Keratinocyte (primary cell): ENCODE results near the gene CBX3. TPM values are rescaled to one million over a fixed set of nuclear protein-coding genes. Genes with fewer than 3 reads are reported as not detected.
"Not testable (repeated sequence)": the region's sequence is repeated elsewhere in the genome, so short reads cannot be mapped to it uniquely, and the experiment has no call there.

Experiments
- DNase-seq: peaks from one replicate; pipeline ENCODE4 v3.0.0-alpha.2; 2011; ENCODE audit warnings: low read depth, missing footprints, low spot score
- FAIRE-seq: peaks from 2 replicates; lab custom pipeline; 2011; peaks lifted over from hg19 to GRCh38; lab: Jason Lieb, UNC
- H2AFZ ChIP-seq: 2 replicates; pipeline ENCODE4 v1.6.0; 2012; ENCODE audit warnings: low read length, control low read depth, inconsistent platforms; ENCODE audit not compliant: control insufficient read depth
- H3K27ac ChIP-seq: 2 replicates; pipeline ENCODE4 v1.5.1; 2011; ENCODE audit warnings: low read length; ENCODE audit not compliant: control insufficient read depth, insufficient read depth
- H3K27me3 ChIP-seq: 3 replicates; pipeline ENCODE4 v1.6.0; 2011; ENCODE audit warnings: low read length; ENCODE audit not compliant: control insufficient read depth, insufficient read depth; ENCODE audit errors: extremely low read depth
- H3K36me3 ChIP-seq, 2 experiments: 2 replicates in 1 of 2; 3 replicates in 1 of 2; pipeline ENCODE4 v1.5.1; 2011; ENCODE audit warnings: low read length in 2 of 2, mild to moderate bottlenecking in 1 of 2; ENCODE audit not compliant: control insufficient read depth in 2 of 2, insufficient read depth in 2 of 2; ENCODE audit errors: extremely low read depth in 1 of 2
- H3K4me1 ChIP-seq: 3 replicates; pipeline ENCODE4 v1.5.1; 2011; ENCODE audit warnings: low read length; ENCODE audit not compliant: control insufficient read depth, insufficient read depth; ENCODE audit errors: extremely low read depth
- H3K4me2 ChIP-seq: 3 replicates; pipeline ENCODE4 v1.6.0; 2011; ENCODE audit warnings: low read depth, low read length; ENCODE audit not compliant: control insufficient read depth, insufficient read depth; ENCODE audit errors: extremely low read depth
- H3K4me3 ChIP-seq, 3 experiments: fragments of 200-600 bp in 1 of 3; sonication (generic) in 1 of 3; 2 replicates in 2 of 3; 3 replicates in 1 of 3; pipeline ENCODE4 v1.5.1; 2011 to 2016; ENCODE audit warnings: low read length in 3 of 3, mild to moderate bottlenecking in 3 of 3, control low read depth in 2 of 3, inconsistent platforms in 1 of 3, low read depth in 1 of 3, mixed read lengths in 1 of 3, mixed run types in 1 of 3, moderate library complexity in 1 of 3; ENCODE audit not compliant: control insufficient read depth in 2 of 3, insufficient read depth in 2 of 3; ENCODE audit errors: extremely low read depth in 1 of 3
- H3K79me2 ChIP-seq: 2 replicates; pipeline ENCODE4 v1.6.0; 2012; ENCODE audit warnings: low read length; ENCODE audit not compliant: control insufficient read depth, insufficient read depth
- H3K9ac ChIP-seq: 3 replicates; pipeline ENCODE4 v1.6.0; 2011; ENCODE audit warnings: low read length; ENCODE audit not compliant: control insufficient read depth, insufficient read depth; ENCODE audit errors: extremely low read depth
- H3K9me1 ChIP-seq: 3 replicates; pipeline ENCODE4 v1.6.0; 2011; ENCODE audit warnings: low read length; ENCODE audit not compliant: control insufficient read depth, insufficient read depth; ENCODE audit errors: extremely low read depth
- H3K9me3 ChIP-seq: 2 replicates; pipeline ENCODE4 v1.5.1; 2012; ENCODE audit warnings: low read depth, low read length; ENCODE audit not compliant: control insufficient read depth
- H4K20me1 ChIP-seq: 3 replicates; pipeline ENCODE4 v1.6.0; 2011; ENCODE audit warnings: low read length; ENCODE audit not compliant: control insufficient read depth, insufficient read depth; ENCODE audit errors: extremely low read depth
- EZH2 ChIP-seq: IDR thresholded peaks from one replicate; pipeline ENCODE4 v1.6.1; 2012; ENCODE audit warnings: inconsistent platforms, mild to moderate bottlenecking, low read length, moderate library complexity
- dilution Hi-C: fragments of 300-500 bp; cut with MboI; formaldehyde crosslinking; loops from one replicate; pipeline ENCODE4 v1.7.0; 2020; ENCODE audit warnings: low sequenced_read_pairs; ENCODE audit not compliant: extremely low pct_ligation_motif_present
- polyA minus RNA-seq, 3 experiments: library from RNA; depleted of rRNA, polyadenylated mRNA; stranded (reverse); fragments of >200 nt; gene quantifications; 1 replicate in 1 of 3; 2 replicates in 1 of 3; 3 replicates in 1 of 3; pipeline ENCODE4 v1.2.3, GENCODE V29; 2011
- polyA plus RNA-seq, 5 experiments: library from polyadenylated mRNA; depleted of rRNA in 3 of 5; stranded (reverse) in 3 of 5; stranded (forward) in 1 of 5; unstranded in 1 of 5; fragments of >200 nt; gene quantifications; 1 replicate in 1 of 5; 2 replicates in 3 of 5; 3 replicates in 1 of 5; pipeline versions ENCODE4 v1.2.1 to v1.2.3, GENCODE V29; 2011 to 2012; ENCODE audit warnings: missing spikeins in 2 of 5, low read depth in 1 of 5, low replicate concordance in 1 of 5
- TF ChIP-seq, protein P1 (sequence below), 3 experiments: IDR thresholded peaks in 1 of 3; conservative IDR thresholded peaks in 1 of 3; optimal IDR thresholded peaks in 1 of 3; 2 replicates in 2 of 3; 3 replicates in 1 of 3; pipeline versions ENCODE3 to v1.5.1; 2011; ENCODE audit warnings: low read length in 3 of 3, mild to moderate bottlenecking in 3 of 3, moderate library complexity in 2 of 3, control low read depth in 1 of 3, inconsistent platforms in 1 of 3; ENCODE audit not compliant: insufficient read depth in 2 of 3; ENCODE audit errors: extremely low read depth in 1 of 3

Gene CBX3
- polyA plus RNA-seq (69.7 to 161 TPM (median 86.4 TPM) in 3 replicates), polyA minus RNA-seq (2.5 to 32.7 TPM (median 11.3 TPM) in 3 replicates)
- 216 TPM for polyA plus RNA-seq (2011; ENCODE audit: low read depth)
- polyA plus RNA-seq (2011; cell fraction: cytosol; rRNA removed): 70.9 and 132 TPM in 2 replicates
- polyA plus RNA-seq (2011; cell fraction: nucleus; rRNA removed): 49.5 and 78.3 TPM in 2 replicates
- 84.0 and 132 TPM in 2 replicates for polyA plus RNA-seq (2012; ENCODE audit: low replicate concordance)
- 19.6 TPM for polyA minus RNA-seq (2011; cell fraction: cytosol; rRNA and poly(A)+ RNA removed)
- polyA minus RNA-seq (2011; cell fraction: nucleus; rRNA and poly(A)+ RNA removed): 12.6 and 19.5 TPM in 2 replicates

GRCh38 chr7:26201247-26202018 is at the start of gene CBX3:
Gene CBX3, plus strand, starts transcription at chr7:26201745. Its CDS starts 1,254 bp downstream, at chr7:26202999.
- Histone ChIP-seq H3K4me3 (peak within 1 kb of the TSS; percentile 94 to 100 (median 95)), H3K4me2 (peak within 1 kb of the TSS; percentile 87), H2AFZ (peak within 1 kb of the TSS; percentile 75), H4K20me1 (peaks cover 32% of the 10 kb centered on the region), H3K27me3 (no peaks in the 10 kb centered on the region), H3K4me1 (peaks cover 17% of the 10 kb centered on the region), H3K9me1 (no peaks in the 10 kb centered on the region), H3K9ac (peak within 1 kb of the TSS; percentile 100), H3K27ac (peak within 1 kb of the TSS; percentile 99), H3K9me3 (no peaks in the 10 kb centered on the region), H3K36me3 (peaks cover 12 to 27% of the 10 kb centered on the region in 2 experiments), H3K79me2 (peaks cover 89% of the 10 kb centered on the region)
- TF ChIP-seq, protein P1, sequence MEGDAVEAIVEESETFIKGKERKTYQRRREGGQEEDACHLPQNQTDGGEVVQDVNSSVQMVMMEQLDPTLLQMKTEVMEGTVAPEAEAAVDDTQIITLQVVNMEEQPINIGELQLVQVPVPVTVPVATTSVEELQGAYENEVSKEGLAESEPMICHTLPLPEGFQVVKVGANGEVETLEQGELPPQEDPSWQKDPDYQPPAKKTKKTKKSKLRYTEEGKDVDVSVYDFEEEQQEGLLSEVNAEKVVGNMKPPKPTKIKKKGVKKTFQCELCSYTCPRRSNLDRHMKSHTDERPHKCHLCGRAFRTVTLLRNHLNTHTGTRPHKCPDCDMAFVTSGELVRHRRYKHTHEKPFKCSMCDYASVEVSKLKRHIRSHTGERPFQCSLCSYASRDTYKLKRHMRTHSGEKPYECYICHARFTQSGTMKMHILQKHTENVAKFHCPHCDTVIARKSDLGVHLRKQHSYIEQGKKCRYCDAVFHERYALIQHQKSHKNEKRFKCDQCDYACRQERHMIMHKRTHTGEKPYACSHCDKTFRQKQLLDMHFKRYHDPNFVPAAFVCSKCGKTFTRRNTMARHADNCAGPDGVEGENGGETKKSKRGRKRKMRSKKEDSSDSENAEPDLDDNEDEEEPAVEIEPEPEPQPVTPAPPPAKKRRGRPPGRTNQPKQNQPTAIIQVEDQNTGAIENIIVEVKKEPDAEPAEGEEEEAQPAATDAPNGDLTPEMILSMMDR (optimal IDR thresholded peaks at IDR 0.05 in 1 of 3, IDR thresholded peaks at IDR 0.05 in 1 of 3, conservative IDR thresholded peaks at IDR 0.05 in 1 of 3; ENCODE audit: extremely low read depth in 1 of 3, insufficient read depth in 2 of 3, low read length in 3 of 3): no peak
- TF ChIP-seq EZH2: no peak
- FAIRE-seq (no peak), DNase-seq (no peak)
- dilution Hi-C loops: no loop called here

DNA sequence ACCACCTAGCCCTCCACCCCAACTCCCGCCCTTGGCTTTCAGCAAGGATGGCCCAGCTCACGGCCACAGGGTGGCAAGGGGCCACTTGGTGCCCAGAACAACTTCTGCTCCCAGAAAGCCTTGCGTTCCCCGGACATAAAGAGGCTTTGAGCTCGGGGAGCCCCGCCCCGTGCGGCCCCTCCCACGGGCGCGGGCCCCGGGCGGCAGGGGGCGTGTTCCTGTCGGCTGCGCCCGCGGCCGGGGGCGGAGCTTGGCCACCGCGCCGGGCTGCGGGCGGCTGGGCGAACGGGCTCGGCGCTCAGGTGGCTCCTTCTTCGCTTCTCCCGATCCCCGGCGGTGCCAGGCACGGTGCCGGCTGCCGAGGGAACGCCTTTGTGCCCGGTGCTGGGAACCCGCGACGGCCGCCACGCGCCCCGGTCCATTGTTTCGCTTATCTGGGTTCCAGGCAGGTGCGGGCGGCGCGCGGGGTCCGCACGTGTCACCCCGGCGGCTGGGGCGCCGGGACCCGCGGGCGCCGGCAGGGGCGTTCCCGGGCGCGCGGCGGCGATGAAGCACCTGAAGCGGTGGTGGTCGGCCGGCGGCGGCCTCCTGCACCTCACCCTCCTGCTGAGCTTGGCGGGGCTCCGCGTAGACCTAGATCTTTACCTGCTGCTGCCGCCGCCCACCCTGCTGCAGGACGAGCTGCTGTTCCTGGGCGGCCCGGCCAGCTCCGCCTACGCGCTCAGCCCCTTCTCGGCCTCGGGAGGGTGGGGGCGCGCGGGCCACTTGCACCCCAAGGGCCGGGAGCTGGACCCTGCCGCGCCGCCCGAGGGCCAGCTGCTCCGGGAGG is 49.4 kb upstream of the CBX3 start, which contains the start of gene NFE2L3:
Gene NFE2L3 (plus strand): TSS at position 246 of the 829 bp plus-strand sequence. CDS start 301 bp downstream, at position 547.
- Histone ChIP-seq H3K9me1 (no peaks in the 10 kb centered on the region), H4K20me1 (no peaks in the 10 kb centered on the region), H3K9ac (peak within 1 kb of the TSS; percentile 62), H3K4me2 (peak within 1 kb of the TSS; percentile 81), H3K27ac (no peak within 1 kb of the TSS), H3K36me3 (no peaks in the 10 kb centered on the region), H3K9me3 (no peaks in the 10 kb centered on the region), H3K27me3 (no peaks in the 10 kb centered on the region), H3K4me1 (peaks cover 43% of the 10 kb centered on the region), H3K79me2 (peaks cover 15% of the 10 kb centered on the region), H3K4me3 (peak within 1 kb of the TSS; percentile 41 to 62 (median 53)), H2AFZ (peak within 1 kb of the TSS; percentile 93)
- no peak for TF ChIP-seq EZH2
- TF ChIP-seq, protein P1 (optimal IDR thresholded peaks at IDR 0.05 in 1 of 3, IDR thresholded peaks at IDR 0.05 in 1 of 3, conservative IDR thresholded peaks at IDR 0.05 in 1 of 3; ENCODE audit: extremely low read depth in 1 of 3, insufficient read depth in 2 of 3, low read length in 3 of 3): no peak
- dilution Hi-C loops: loop anchor here (10.0 kb wide), 1 partner anchor 277 kb away; no protein-coding TSS in a partner anchor
- DNase-seq (no peak), FAIRE-seq (no peak)

- H3K36me3 ChIP-seq, H2AFZ ChIP-seq, FAIRE-seq, H3K27me3 ChIP-seq, H3K27ac ChIP-seq, DNase-seq, H3K9me1 ChIP-seq, H4K20me1 ChIP-seq, H3K9me3 ChIP-seq: not testable (repeated sequence)
- Histone ChIP-seq H3K4me1 (peaks cover 46% of the 10 kb centered on the region), H3K4me3 (peak overlapping the region; percentile 41 to 62 (median 53)), H3K79me2 (peaks cover 20% of the 10 kb centered on the region), H3K9ac (peak overlapping the region; percentile 62), H3K4me2 (peak overlapping the region; percentile 81)
- dilution Hi-C loops: loop anchor here (10.0 kb wide), 1 partner anchor 278 kb away; no protein-coding TSS in a partner anchor
These were observed 48.7 kb upstream of the CBX3 start for GRCh38 chr7:26152782-26153240.
